GM21786 (cell line): Measurements from ENCODE around the gene TEX48.

Experiments used
- ATAC-seq: cut with Tn5 transposase; IDR thresholded peaks from one replicate; pipeline ENCODE4 v1.9.1; 2021; ENCODE audit not compliant: unreplicated experiment

Gene TEX48

GRCh38 chr9:114626415-114627020 is 55.5 kb downstream of the TEX48 start:
- no peak for ATAC-seq

GRCh38 chr9:114624677-114625076 is 57.3 kb downstream of the TEX48 start:
- no peak for ATAC-seq

- ATAC-seq = no peak
These were observed 59.9 kb downstream of the TEX48 start for GRCh38 chr9:114621975-114622609.

GRCh38 chr9:114621561-114621960 is 60.4 kb downstream of the TEX48 start:
- no peak for ATAC-seq

GRCh38 chr9:114619191-114619761 is 62.7 kb downstream of the TEX48 start:
- ATAC-seq = peak; percentile 30

GRCh38 chr9:114616684-114617520 is 65.1 kb downstream of the TEX48 start:
- ATAC-seq = peak; percentile 78
